Measurements from ENCODE around the gene NOTCH1. TPM values are rescaled to one million over a fixed set of nuclear protein-coding genes. Genes with fewer than 3 reads are reported as not detected.

Gene NOTCH1
- total and polyA plus RNA-seq, 2 donors (not counting 1 experiment from before 2014, with no cell fraction given): 3.3 to 10.9 TPM

DNA sequence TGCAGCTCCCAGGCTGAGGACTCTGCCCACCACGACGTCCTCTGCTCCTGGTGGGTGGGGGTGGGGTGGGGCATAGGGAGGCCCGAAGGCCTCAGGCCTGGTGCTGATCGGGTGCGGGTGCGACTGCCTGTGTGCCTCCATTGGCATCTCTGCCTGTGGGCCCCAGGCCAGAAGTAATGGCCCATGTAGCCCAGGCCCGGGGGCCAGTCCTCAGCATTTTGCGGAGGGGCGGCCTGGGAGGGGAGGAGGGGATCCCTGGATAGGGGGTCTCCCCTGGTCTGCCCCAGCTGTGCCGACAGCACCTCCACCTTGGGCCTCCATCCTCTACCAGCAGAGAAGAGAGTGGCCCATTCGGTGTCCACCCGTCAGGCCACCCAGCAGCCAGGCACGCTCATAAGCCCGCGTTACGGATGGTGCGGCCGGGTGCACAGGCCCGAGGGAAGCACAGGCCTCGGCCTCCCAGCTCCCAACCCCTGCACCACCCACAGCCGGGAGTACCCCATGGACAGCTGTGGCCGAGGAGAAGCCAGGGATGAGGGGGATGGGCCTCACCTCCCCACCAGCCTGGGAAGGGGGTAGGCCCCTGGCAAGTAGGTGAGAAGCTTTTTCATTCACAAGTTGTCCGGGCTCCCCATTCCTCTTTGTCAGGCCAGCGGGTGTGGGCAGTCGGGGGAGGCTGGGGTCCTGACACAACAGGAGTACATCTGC, 1.8 kb upstream of the NOTCH1 start:
- Histone ChIP-seq H3K4me1 (ENCODE audit: control insufficient read depth, extremely low read depth, insufficient read depth, low read length) (peaks cover 25% of the 10 kb centered on the region), H3K27ac (ENCODE audit: insufficient read depth, low read length) (no peak overlapping the region), H3K4me2 (ENCODE audit: extremely low read depth, insufficient read depth, low read length) (no peak overlapping the region), H4K20me1 (ENCODE audit: control insufficient read depth, extremely low read depth, insufficient read depth, low read length) (no peaks in the 10 kb centered on the region), H3K9ac (ENCODE audit: insufficient read depth, low read length) (no peak overlapping the region), H3K27me3 (ENCODE audit: control insufficient read depth, insufficient read depth, low read length) (no peaks in the 10 kb centered on the region), H3K9me3 (ENCODE audit: control insufficient read depth, insufficient read depth, low read depth, low read length) (no peaks in the 10 kb centered on the region), H3K4me3 (replicated peaks in 1 of 4; ENCODE audit: control extremely low read depth in 1 of 4, insufficient read depth in 1 of 4, low read depth in 3 of 4, low read length in 4 of 4) (no peak overlapping the region), H2AFZ (ENCODE audit: low read length) (no peak overlapping the region), H3K36me3 (ENCODE audit: control insufficient read depth, insufficient read depth, low read length) (no peaks in the 10 kb centered on the region), H3K79me2 (ENCODE audit: control insufficient read depth, insufficient read depth, low read length) (peaks cover 21% of the 10 kb centered on the region)
- DNase-seq (ENCODE audit: low read depth in 2 of 2): no peak
- no peak for TF ChIP-seq EZH2 (IDR thresholded peaks at IDR 0.05; ENCODE audit: low read length, missing control alignments)
- TF ChIP-seq, protein P1, sequence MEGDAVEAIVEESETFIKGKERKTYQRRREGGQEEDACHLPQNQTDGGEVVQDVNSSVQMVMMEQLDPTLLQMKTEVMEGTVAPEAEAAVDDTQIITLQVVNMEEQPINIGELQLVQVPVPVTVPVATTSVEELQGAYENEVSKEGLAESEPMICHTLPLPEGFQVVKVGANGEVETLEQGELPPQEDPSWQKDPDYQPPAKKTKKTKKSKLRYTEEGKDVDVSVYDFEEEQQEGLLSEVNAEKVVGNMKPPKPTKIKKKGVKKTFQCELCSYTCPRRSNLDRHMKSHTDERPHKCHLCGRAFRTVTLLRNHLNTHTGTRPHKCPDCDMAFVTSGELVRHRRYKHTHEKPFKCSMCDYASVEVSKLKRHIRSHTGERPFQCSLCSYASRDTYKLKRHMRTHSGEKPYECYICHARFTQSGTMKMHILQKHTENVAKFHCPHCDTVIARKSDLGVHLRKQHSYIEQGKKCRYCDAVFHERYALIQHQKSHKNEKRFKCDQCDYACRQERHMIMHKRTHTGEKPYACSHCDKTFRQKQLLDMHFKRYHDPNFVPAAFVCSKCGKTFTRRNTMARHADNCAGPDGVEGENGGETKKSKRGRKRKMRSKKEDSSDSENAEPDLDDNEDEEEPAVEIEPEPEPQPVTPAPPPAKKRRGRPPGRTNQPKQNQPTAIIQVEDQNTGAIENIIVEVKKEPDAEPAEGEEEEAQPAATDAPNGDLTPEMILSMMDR (conservative IDR thresholded peaks at IDR 0.05 in 1 of 2, IDR thresholded peaks at IDR 0.05 in 1 of 2; ENCODE audit: low read depth in 1 of 2, low read length in 2 of 2): no peak

DNA sequence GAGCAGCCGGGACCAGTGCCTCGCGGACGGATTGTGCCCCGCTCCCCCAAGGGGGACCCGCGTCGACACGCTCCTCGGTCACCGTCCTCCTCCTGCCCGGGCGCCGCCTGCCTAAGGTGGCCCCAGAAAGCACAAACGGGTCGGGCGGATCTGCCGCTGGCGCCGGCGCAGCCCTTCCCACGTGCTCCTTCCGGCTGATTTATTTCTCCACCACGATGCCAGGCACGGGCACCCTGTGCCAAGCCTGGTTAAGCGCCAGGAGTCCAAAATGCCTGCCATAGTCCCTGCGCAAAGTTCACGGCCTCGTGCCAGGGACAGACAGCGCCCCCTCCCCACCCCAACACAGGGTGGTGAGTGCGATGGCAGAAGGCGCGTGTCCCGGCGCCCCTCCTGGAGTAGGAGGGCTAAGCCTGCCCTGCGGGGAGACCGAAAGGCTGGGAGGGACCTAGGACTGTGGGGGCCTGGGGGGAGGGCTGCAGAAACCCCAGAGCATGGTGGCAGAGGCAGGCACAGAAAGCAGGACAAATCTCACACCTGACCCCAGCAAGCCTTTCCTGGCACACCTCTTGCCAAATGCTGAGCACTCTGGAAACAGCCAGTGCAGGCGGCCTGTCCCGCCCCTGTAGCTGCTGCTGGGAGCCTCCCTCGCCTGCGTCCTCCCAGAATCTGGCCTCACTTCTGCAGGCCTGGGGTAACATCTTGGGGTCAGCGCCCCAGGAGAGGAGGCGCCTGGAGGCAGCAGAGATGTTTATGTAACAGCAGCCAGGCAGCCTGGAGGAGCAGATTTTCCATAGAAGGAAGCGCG, 1.1 kb upstream of the NOTCH1 start:
- TF ChIP-seq, protein P1 (conservative IDR thresholded peaks at IDR 0.05 in 1 of 2, IDR thresholded peaks at IDR 0.05 in 1 of 2; ENCODE audit: low read depth in 1 of 2, low read length in 2 of 2): no peak
- no peak for TF ChIP-seq EZH2 (IDR thresholded peaks at IDR 0.05; ENCODE audit: low read length, missing control alignments)
- H4K20me1 ChIP-seq (ENCODE audit: control insufficient read depth, extremely low read depth, insufficient read depth, low read length): no peaks in the 10 kb centered on the region

DNA sequence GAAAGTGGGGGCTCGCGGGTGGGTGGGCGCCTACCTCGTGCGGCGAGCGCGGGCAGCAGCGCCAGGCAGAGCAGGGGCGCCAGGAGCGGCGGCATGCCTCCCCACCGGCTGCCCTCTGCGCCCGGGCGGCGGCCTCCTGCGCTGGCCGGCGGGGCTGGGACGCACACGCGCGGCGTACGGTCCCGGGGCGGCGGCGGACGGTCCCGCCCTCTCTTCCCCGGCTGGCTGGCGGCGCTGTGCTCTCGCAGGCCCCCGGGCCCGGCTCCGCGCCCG, 220 bp downstream of the NOTCH1 start:
- peaks cover 4% of the 10 kb centered on the region for H3K36me3 ChIP-seq (ENCODE audit: control insufficient read depth, insufficient read depth, low read length)
- peaks cover 13% of the 10 kb centered on the region for H3K4me1 ChIP-seq (ENCODE audit: control insufficient read depth, extremely low read depth, insufficient read depth, low read length)
- peaks cover 38% of the 10 kb centered on the region for H3K79me2 ChIP-seq (ENCODE audit: control insufficient read depth, insufficient read depth, low read length)
- TF ChIP-seq, protein P1 (conservative IDR thresholded peaks at IDR 0.05 in 1 of 2, IDR thresholded peaks at IDR 0.05 in 1 of 2; ENCODE audit: low read depth in 1 of 2, low read length in 2 of 2): no peak
- no peak for TF ChIP-seq EZH2 (IDR thresholded peaks at IDR 0.05; ENCODE audit: low read length, missing control alignments)
- peak overlapping the region; percentile 72 for H3K9ac ChIP-seq (ENCODE audit: insufficient read depth, low read length)
- no peaks in the 10 kb centered on the region for H3K9me3 ChIP-seq (ENCODE audit: control insufficient read depth, insufficient read depth, low read depth, low read length)
- H3K4me2 ChIP-seq (ENCODE audit: extremely low read depth, insufficient read depth, low read length): no peak overlapping the region
- no peaks in the 10 kb centered on the region for H4K20me1 ChIP-seq (ENCODE audit: control insufficient read depth, extremely low read depth, insufficient read depth, low read length)
- no peak overlapping the region for H3K27ac ChIP-seq (ENCODE audit: insufficient read depth, low read length)
- peak overlapping the region in 3 of 4 experiments; percentile 67 to 73 (median 68) for H3K4me3 ChIP-seq (replicated peaks in 1 of 4; ENCODE audit: control extremely low read depth in 1 of 4, insufficient read depth in 1 of 4, low read depth in 3 of 4, low read length in 4 of 4)
- no peaks in the 10 kb centered on the region for H3K27me3 ChIP-seq (ENCODE audit: control insufficient read depth, insufficient read depth, low read length)
- no peak for DNase-seq (ENCODE audit: low read depth in 2 of 2)
- H2AFZ ChIP-seq (ENCODE audit: low read length): no peak overlapping the region

More for the DNA sequence above, 1.1 kb upstream of the NOTCH1 start:
- Histone ChIP-seq H3K79me2 (ENCODE audit: control insufficient read depth, insufficient read depth, low read length) (peaks cover 26% of the 10 kb centered on the region), H3K9ac (ENCODE audit: insufficient read depth, low read length) (peak overlapping the region; percentile 48), H3K9me3 (ENCODE audit: control insufficient read depth, insufficient read depth, low read depth, low read length) (no peaks in the 10 kb centered on the region), H3K27me3 (ENCODE audit: control insufficient read depth, insufficient read depth, low read length) (no peaks in the 10 kb centered on the region), H2AFZ (ENCODE audit: low read length) (no peak overlapping the region), H3K36me3 (ENCODE audit: control insufficient read depth, insufficient read depth, low read length) (no peaks in the 10 kb centered on the region), H3K4me3 (replicated peaks in 1 of 4; ENCODE audit: control extremely low read depth in 1 of 4, insufficient read depth in 1 of 4, low read depth in 3 of 4, low read length in 4 of 4) (peak overlapping the region; percentile 20 to 64 (median 30)), H3K4me2 (ENCODE audit: extremely low read depth, insufficient read depth, low read length) (peak overlapping the region; percentile 13), H3K27ac (ENCODE audit: insufficient read depth, low read length) (peak overlapping the region; percentile 18), H3K4me1 (ENCODE audit: control insufficient read depth, extremely low read depth, insufficient read depth, low read length) (peaks cover 20% of the 10 kb centered on the region)
- DNase-seq (ENCODE audit: low read depth in 2 of 2): peak; percentile 37 to 89
